Measurements from ENCODE around the gene MAGEB1.

MAGEB1 gene

GRCh38 chrX:30301208-30301607 is 54.3 kb downstream of the MAGEB1 start:
- no peak for DNase-seq
